HG03457 (cell line): ENCODE data around the gene ITGA6.

ENCODE experiments used
- ATAC-seq: cut with Tn5 transposase; IDR thresholded peaks from one replicate; pipeline ENCODE4 v1.9.1; 2021; ENCODE audit warnings: moderate number of reproducible peaks; ENCODE audit not compliant: unreplicated experiment

Gene ITGA6

GRCh38 chr2:172464400-172465129 is 37.2 kb downstream of the ITGA6 start:
- no peak for ATAC-seq

GRCh38 chr2:172465417-172466334 is 38.3 kb downstream of the ITGA6 start:
- ATAC-seq, result no peak

- no peak for ATAC-seq
Observed at GRCh38 chr2:172467382-172467781, 40.0 kb downstream of the ITGA6 start.

- no peak for ATAC-seq
Observed at GRCh38 chr2:172470958-172471922, 43.9 kb downstream of the ITGA6 start.

GRCh38 chr2:172472446-172473033 is 45.2 kb downstream of the ITGA6 start:
- ATAC-seq, result no peak

GRCh38 chr2:172473167-172473566 is 45.8 kb downstream of the ITGA6 start:
- no peak for ATAC-seq

GRCh38 chr2:172478353-172478752 is 51.0 kb downstream of the ITGA6 start:
- no peak for ATAC-seq

- ATAC-seq, result no peak
Observed at GRCh38 chr2:172480301-172481218, 53.2 kb downstream of the ITGA6 start.

- no peak for ATAC-seq
Observed at GRCh38 chr2:172481507-172482262, 54.3 kb downstream of the ITGA6 start.

- no peak for ATAC-seq
Observed at GRCh38 chr2:172484253-172484652, 56.9 kb downstream of the ITGA6 start.

- no peak for ATAC-seq
Observed at GRCh38 chr2:172484706-172485105, 57.3 kb downstream of the ITGA6 start.

- no peak for ATAC-seq
Observed at GRCh38 chr2:172488556-172488955, 61.2 kb downstream of the ITGA6 start.

GRCh38 chr2:172489681-172490080 is 62.3 kb downstream of the ITGA6 start:
- ATAC-seq, result no peak

GRCh38 chr2:172496160-172496608 is 68.8 kb downstream of the ITGA6 start:
- ATAC-seq, result no peak

- no peak for ATAC-seq
Observed at GRCh38 chr2:172507199-172507598, 79.8 kb downstream of the ITGA6 start.

- no peak for ATAC-seq
Observed at GRCh38 chr2:172510088-172510487, 82.7 kb downstream of the ITGA6 start.

- no peak for ATAC-seq
Observed at GRCh38 chr2:172510548-172510947, 83.2 kb downstream of the ITGA6 start.

- no peak for ATAC-seq
Observed at GRCh38 chr2:172512810-172513523, 85.6 kb downstream of the ITGA6 start.
